Stomach (tissue), 9 donors: ENCODE results near the gene GOLGA3. TPM values are rescaled to one million over a fixed set of nuclear protein-coding genes. Genes with fewer than 3 reads are reported as not detected.

ENCODE experiments used
- DNase-seq, 2 donors: peaks; one replicate each; pipeline versions ENCODE4 v3.0.0 to v3.0.0-alpha.2; 2013 to 2019
- H3K27ac ChIP-seq, 5 donors: fragments of 200-600 bp in 4 of 5; sonication (generic) in 4 of 5; one replicate each; pipeline ENCODE4 v1.5.1; 2013 to 2019; ENCODE audit warnings: mild to moderate bottlenecking in 1 of 5, moderate library complexity in 1 of 5
- H3K27me3 ChIP-seq, 3 donors: fragments of 200-600 bp; sonication (generic); one replicate each; pipeline ENCODE4 v1.5.1; 2017 to 2019; ENCODE audit warnings: mixed run types in 1 of 3
- H3K36me3 ChIP-seq, 4 donors: fragments of 200-600 bp; sonication (generic); 1 replicate in 3 of 4; 2 replicates in 1 of 4; pipeline ENCODE4 v1.5.1; 2016 to 2019
- H3K4me1 ChIP-seq, 4 donors: fragments of 200-600 bp; sonication (generic); one replicate each; pipeline ENCODE4 v1.5.1; 2016 to 2019
- H3K4me3 ChIP-seq, 4 donors: fragments of 200-600 bp; sonication (generic) in 3 of 4; one replicate each; pipeline ENCODE4 v1.5.1; 2016 to 2019; ENCODE audit warnings: mild to moderate bottlenecking in 1 of 4
- H3K9me3 ChIP-seq, 4 donors: fragments of 200-600 bp; sonication (generic); one replicate each; pipeline ENCODE4 v1.5.1; 2016 to 2019
- EP300 ChIP-seq: sonication (generic); formaldehyde crosslinking; IDR thresholded peaks from one replicate; pipeline ENCODE4 v1.6.1; 2017; ENCODE audit warnings: antibody characterized with exemption
- POLR2A ChIP-seq, 4 donors: fragments of 450-650 bp; IDR thresholded peaks; one replicate each; pipeline ENCODE4 v1.6.1; 2016; ENCODE audit warnings: antibody characterized with exemption in 4 of 4, control low read depth in 2 of 4, mild to moderate bottlenecking in 1 of 4, moderate library complexity in 1 of 4
- POLR2AphosphoS5 ChIP-seq, 3 donors: sonication (generic); formaldehyde crosslinking; IDR thresholded peaks; one replicate each; pipeline ENCODE4 v1.6.1; 2016; ENCODE audit warnings: antibody characterized with exemption in 3 of 3
- whole genome bisulfite sequencing, 5 donors: extraction: QIAGEN DNeasy Blood & Tissue Kit in 3 of 5; methylation state at CpG; one replicate each; pipeline versions ENCODE4 v1.1.5 to v1.1.7; 2013 to 2018; 5-methylcytosine and 5-hydroxymethylcytosine counted together
- intact Hi-C: fragments of 100-400 bp; cut with DNase I; formaldehyde crosslinking; loops from one replicate; pipeline ENCODE4 v1.15.1; 2023; ENCODE audit warnings: low total_unique reads
- polyA plus RNA-seq, 3 donors: library from polyadenylated mRNA; stranded (reverse); fragments of 200-250 nt; gene quantifications; one replicate each; pipeline ENCODE4 v1.2.3, GENCODE V29; 2013
- total RNA-seq, 5 donors: library from RNA; depleted of rRNA; stranded (reverse); fragments of >200 nt; gene quantifications; one replicate each; pipeline versions ENCODE4 v1.1.0 to v1.2.3, GENCODE V29; 2014 to 2016
- TF ChIP-seq, protein P1 (sequence below), 7 experiments: fragments of 450-650 bp in 4 of 7; fragments of 200-600 bp in 3 of 7; sonication (generic) in 3 of 7; IDR thresholded peaks; one replicate each; pipeline ENCODE4 v1.5.1; 2016 to 2019; ENCODE audit warnings: antibody characterized with exemption in 7 of 7, control low read depth in 2 of 7, mild to moderate bottlenecking in 1 of 7
- donor health status: healthy with polysubstance abuse.
- donor health status: Bipolar disorder and iron deficiency.
- donor health status: healthy.

GOLGA3 gene
- total and polyA plus RNA-seq, 8 donors = 8.8 to 204 (median 55.3) TPM

DNA sequence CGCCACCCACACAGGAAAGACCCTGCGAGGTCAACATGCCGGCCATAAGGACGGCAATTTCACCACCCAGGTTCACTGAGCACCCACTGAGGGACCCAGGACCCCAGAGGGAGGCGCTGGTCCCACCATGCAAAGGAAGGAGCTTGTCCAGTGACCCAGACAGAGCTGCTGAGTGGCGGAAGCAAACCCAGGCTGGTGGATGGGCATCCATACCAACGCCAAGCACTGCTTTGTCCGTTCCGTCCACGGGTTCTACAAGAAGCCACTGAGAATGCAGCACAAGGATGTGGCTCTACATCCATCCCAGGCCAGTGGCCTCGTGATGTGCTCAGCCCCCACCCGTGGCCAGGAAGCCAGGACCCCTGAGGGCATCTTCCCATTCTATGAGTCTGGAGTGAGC, 23.8 kb upstream of the GOLGA3 start:
- DNase-seq = no peak
- no peaks in the 10 kb centered on the region for H3K9me3 ChIP-seq
- TF ChIP-seq POLR2A (IDR thresholded peaks at IDR 0.05) = no peak
- TF ChIP-seq, protein P1, sequence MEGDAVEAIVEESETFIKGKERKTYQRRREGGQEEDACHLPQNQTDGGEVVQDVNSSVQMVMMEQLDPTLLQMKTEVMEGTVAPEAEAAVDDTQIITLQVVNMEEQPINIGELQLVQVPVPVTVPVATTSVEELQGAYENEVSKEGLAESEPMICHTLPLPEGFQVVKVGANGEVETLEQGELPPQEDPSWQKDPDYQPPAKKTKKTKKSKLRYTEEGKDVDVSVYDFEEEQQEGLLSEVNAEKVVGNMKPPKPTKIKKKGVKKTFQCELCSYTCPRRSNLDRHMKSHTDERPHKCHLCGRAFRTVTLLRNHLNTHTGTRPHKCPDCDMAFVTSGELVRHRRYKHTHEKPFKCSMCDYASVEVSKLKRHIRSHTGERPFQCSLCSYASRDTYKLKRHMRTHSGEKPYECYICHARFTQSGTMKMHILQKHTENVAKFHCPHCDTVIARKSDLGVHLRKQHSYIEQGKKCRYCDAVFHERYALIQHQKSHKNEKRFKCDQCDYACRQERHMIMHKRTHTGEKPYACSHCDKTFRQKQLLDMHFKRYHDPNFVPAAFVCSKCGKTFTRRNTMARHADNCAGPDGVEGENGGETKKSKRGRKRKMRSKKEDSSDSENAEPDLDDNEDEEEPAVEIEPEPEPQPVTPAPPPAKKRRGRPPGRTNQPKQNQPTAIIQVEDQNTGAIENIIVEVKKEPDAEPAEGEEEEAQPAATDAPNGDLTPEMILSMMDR (IDR thresholded peaks at IDR 0.05) = no peak
- TF ChIP-seq POLR2AphosphoS5 (IDR thresholded peaks at IDR 0.05) = no peak
- no peak for TF ChIP-seq EP300
- H3K27me3 ChIP-seq = no peaks in the 10 kb centered on the region
- 92 to 98% (median 96%) methylated on average over 9 to 12 of the region's 12 CpGs for WGBS, 5 donors
- intact Hi-C loops = no loop called here
- no peaks in the 10 kb centered on the region for H3K4me1 ChIP-seq
- no peak overlapping the region for H3K4me3 ChIP-seq
- H3K36me3 ChIP-seq = peaks cover 75 to 100% (median 100%) of the 10 kb centered on the region in 4 donors
- H3K27ac ChIP-seq = no peak overlapping the region

DNA sequence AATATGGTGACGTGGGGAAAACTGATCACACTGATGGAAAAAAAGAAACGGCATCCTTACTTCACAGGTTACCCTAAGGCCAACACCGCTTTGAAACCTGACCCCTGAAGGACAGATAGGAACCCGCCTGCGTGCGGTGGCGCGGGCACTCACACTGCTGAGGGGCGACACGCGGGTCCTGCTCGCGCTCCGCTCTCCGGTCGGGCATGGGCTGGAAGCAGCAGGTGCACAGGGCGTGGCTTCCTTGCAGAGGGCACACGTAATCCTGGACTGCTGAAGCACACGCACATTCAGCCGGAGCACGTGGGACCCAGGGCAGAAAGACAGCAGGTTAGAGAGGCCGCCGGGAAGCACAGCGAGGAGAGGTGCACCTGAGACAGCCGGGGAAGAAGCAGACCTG, 22.8 kb upstream of the GOLGA3 start:
- intact Hi-C loops = no loop called here
- Histone ChIP-seq H3K4me3 (no peak overlapping the region), H3K27ac (no peak overlapping the region), H3K27me3 (no peaks in the 10 kb centered on the region), H3K4me1 (no peaks in the 10 kb centered on the region), H3K36me3 (peaks cover 75 to 100% (median 100%) of the 10 kb centered on the region in 4 donors), H3K9me3 (no peaks in the 10 kb centered on the region)
- no peak for DNase-seq
- 91 to 97% (median 94%) methylated on average over 25 of the region's 25 CpGs for WGBS, 5 donors
- TF ChIP-seq EP300 (no peak), POLR2AphosphoS5 (IDR thresholded peaks at IDR 0.05) (no peak), POLR2A (IDR thresholded peaks at IDR 0.05) (no peak)
- TF ChIP-seq, protein P1 (IDR thresholded peaks at IDR 0.05) = no peak

DNA sequence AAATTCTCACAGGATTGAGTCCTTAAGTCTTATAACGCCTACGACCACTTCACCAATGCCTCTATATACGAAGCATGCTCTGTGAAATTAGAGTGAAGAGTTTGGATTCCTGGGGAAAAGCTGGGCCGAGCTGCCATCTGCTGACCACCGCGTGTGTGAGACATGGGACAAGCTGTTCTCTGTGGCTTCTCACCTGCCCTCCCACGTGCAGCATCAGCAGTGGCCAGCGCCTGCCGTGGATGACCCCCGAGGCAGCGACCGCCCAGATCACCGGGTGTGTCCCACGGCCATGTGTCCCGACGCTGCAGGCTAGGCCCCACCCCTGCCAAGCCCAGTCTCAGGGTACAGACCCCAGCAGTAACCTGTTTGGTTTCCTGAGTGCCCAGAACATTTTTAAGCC, 21.6 kb upstream of the GOLGA3 start:
- no peaks in the 10 kb centered on the region for H3K27me3 ChIP-seq
- no peak for DNase-seq
- TF ChIP-seq, protein P1 (IDR thresholded peaks at IDR 0.05) = no peak
- TF ChIP-seq POLR2A (IDR thresholded peaks at IDR 0.05) (no peak), POLR2AphosphoS5 (IDR thresholded peaks at IDR 0.05) (no peak), EP300 (no peak)
- H3K36me3 ChIP-seq = peaks cover 72 to 100% (median 99%) of the 10 kb centered on the region in 4 donors
- H3K27ac ChIP-seq = no peak overlapping the region
- H3K4me3 ChIP-seq = no peak overlapping the region
- 86 to 94% (median 88%) methylated on average over 12 to 16 of the region's 16 CpGs for WGBS, 5 donors
- H3K9me3 ChIP-seq = no peaks in the 10 kb centered on the region
- intact Hi-C loops = no loop called here
- no peaks in the 10 kb centered on the region for H3K4me1 ChIP-seq

DNA sequence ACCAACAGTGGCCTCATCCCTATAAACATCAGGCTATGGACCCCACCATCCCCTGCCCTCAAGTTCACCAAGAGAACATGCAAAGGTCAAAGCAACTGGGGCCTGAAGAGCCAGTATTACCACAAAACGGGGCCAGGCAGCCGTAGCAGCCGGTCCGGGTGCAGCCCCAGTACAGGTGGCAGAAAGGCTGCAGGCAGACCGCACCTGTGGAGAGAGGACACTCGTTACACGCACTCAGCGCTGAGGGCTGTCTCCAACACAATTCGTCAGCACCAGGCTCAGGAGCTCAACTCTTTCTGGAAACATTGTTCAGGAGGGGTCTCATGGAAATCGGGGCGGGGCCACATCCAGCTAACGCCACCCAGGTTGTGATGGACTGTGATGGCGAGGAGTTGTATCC, 19.9 kb upstream of the GOLGA3 start:
- 90 to 97% (median 95%) methylated on average over 9 to 13 of the region's 13 CpGs for whole genome bisulfite sequencing, 5 donors
- TF ChIP-seq POLR2AphosphoS5 (IDR thresholded peaks at IDR 0.05) (no peak), EP300 (no peak), POLR2A (IDR thresholded peaks at IDR 0.05) (no peak)
- TF ChIP-seq, protein P1 (IDR thresholded peaks at IDR 0.05) = no peak
- peaks cover 67 to 100% (median 99%) of the 10 kb centered on the region in 4 donors for H3K36me3 ChIP-seq
- no peaks in the 10 kb centered on the region for H3K27me3 ChIP-seq
- no peaks in the 10 kb centered on the region for H3K9me3 ChIP-seq
- H3K4me3 ChIP-seq = no peak overlapping the region
- no peaks in the 10 kb centered on the region for H3K4me1 ChIP-seq
- intact Hi-C loops = no loop called here
- H3K27ac ChIP-seq = no peak overlapping the region
- DNase-seq = no peak
